IMR-90 (cell line): ENCODE data around the gene JAKMIP3. TPM values are rescaled to one million over a fixed set of nuclear protein-coding genes. Genes with fewer than 3 reads are reported as not detected.
A peak's percentile ranks its signal among the peaks of the same experiment; 100 is the strongest.

Experiments used
- ATAC-seq: fragments of 200-7000 bp; cut with Tn5 transposase; 2 replicates; pipeline ENCODE4 v1.9.1; 2020; ENCODE audit warnings: low read depth, mild to moderate bottlenecking, moderate library complexity
- BruUV-seq: library from RNA; stranded (reverse); fragments of 400-500 nt; replicated peaks from 2 replicates; lab custom pipeline; 2021; lab: Mats Ljungman, UMichigan
- CTCF ChIA-PET: fragments of 300-600 bp; formaldehyde crosslinking; extraction: SDS; loops from one replicate; lab custom pipeline; 2021; ENCODE audit warnings: antibody characterized with exemption; lab: Yijun Ruan, JAX
- POLR2A ChIA-PET: fragments of 300-600 bp; sonication (Branson Sonifier 250); formaldehyde crosslinking; loops from one replicate; lab custom pipeline; 2022; ENCODE audit warnings: antibody characterized with exemption; ENCODE audit not compliant: unreplicated experiment; lab: Charles Lee
- DNase-seq: peaks from one replicate; pipeline ENCODE4 v3.0.0; 2013
- H2AFZ ChIP-seq: replicated peaks from 2 replicates; pipeline ENCODE3; 2013; ENCODE audit warnings: low read length, mild to moderate bottlenecking; ENCODE audit not compliant: poor library complexity
- H2AK5ac ChIP-seq: 2 replicates; pipeline ENCODE4 v1.6.1; 2013; ENCODE audit warnings: low read depth, low read length, inconsistent platforms
- H2AK9ac ChIP-seq: replicated peaks from 2 replicates; pipeline ENCODE3; 2013; ENCODE audit warnings: mild to moderate bottlenecking, low read depth, low read length, moderate library complexity; ENCODE audit not compliant: poor library complexity
- H2BK120ac ChIP-seq: 2 replicates; pipeline ENCODE4 v1.6.1; 2013; ENCODE audit warnings: low read depth, low read length, inconsistent platforms
- H2BK15ac ChIP-seq: 3 replicates; pipeline ENCODE4 v1.6.1; 2013; ENCODE audit warnings: low read depth, low read length, inconsistent platforms
- H2BK20ac ChIP-seq: 2 replicates; pipeline ENCODE4 v1.6.1; 2013; ENCODE audit warnings: low read depth, mild to moderate bottlenecking, inconsistent platforms, low read length, moderate library complexity
- H2BK5ac ChIP-seq: 2 replicates; pipeline ENCODE4 v1.6.1; 2013; ENCODE audit warnings: mild to moderate bottlenecking, low read depth, low read length, inconsistent platforms; ENCODE audit not compliant: poor library complexity, severe bottlenecking
- H3K14ac ChIP-seq: replicated peaks from 2 replicates; pipeline ENCODE4 v1.6.1; 2013; ENCODE audit warnings: low read depth, low read length, inconsistent platforms
- H3K18ac ChIP-seq: 2 replicates; pipeline ENCODE4 v1.6.1; 2013; ENCODE audit warnings: low read depth, low read length, control low read depth
- H3K23ac ChIP-seq: 2 replicates; pipeline ENCODE4 v1.6.1; 2013; ENCODE audit warnings: low read depth, low read length, inconsistent platforms
- H3K27ac ChIP-seq: 2 replicates; pipeline ENCODE4 v1.5.1; 2013; ENCODE audit warnings: mild to moderate bottlenecking, control low read depth, low read length; ENCODE audit not compliant: insufficient read depth
- H3K27me3 ChIP-seq: 2 replicates; pipeline ENCODE4 v1.6.1; 2013; ENCODE audit warnings: low read length; ENCODE audit not compliant: control insufficient read depth, insufficient read depth
- H3K36me3 ChIP-seq: 2 replicates; pipeline ENCODE4 v1.6.1; 2013; ENCODE audit warnings: low read length, mixed read lengths; ENCODE audit not compliant: control insufficient read depth, insufficient read depth
- H3K4ac ChIP-seq: 2 replicates; pipeline ENCODE4 v1.6.1; 2013; ENCODE audit warnings: low read depth, low read length, inconsistent platforms
- H3K4me1 ChIP-seq: 2 replicates; pipeline ENCODE4 v1.6.1; 2013; ENCODE audit warnings: low read length, mixed read lengths; ENCODE audit not compliant: control insufficient read depth, insufficient read depth
- H3K4me2 ChIP-seq: 2 replicates; pipeline ENCODE4 v1.6.1; 2013; ENCODE audit warnings: low read depth, mild to moderate bottlenecking, control low read depth, low read length, moderate library complexity
- H3K4me3 ChIP-seq: 2 replicates; pipeline ENCODE4 v1.5.1; 2013; ENCODE audit warnings: low read depth, mild to moderate bottlenecking, control low read depth, low read length, moderate library complexity; ENCODE audit not compliant: insufficient read depth
- H3K56ac ChIP-seq: 2 replicates; pipeline ENCODE4 v1.6.1; 2013; ENCODE audit warnings: low read length, inconsistent platforms; ENCODE audit not compliant: insufficient read depth; ENCODE audit errors: extremely low read depth
- H3K79me1 ChIP-seq, 2 experiments: 2 replicates each; pipeline ENCODE4 v1.6.1; 2013; ENCODE audit warnings: low read length in 2 of 2, inconsistent platforms in 1 of 2, low read depth in 1 of 2
- H3K9ac ChIP-seq: 2 replicates; pipeline ENCODE4 v1.6.1; 2013; ENCODE audit warnings: low read depth, low read length, control low read depth
- H3K9me1 ChIP-seq: 2 replicates; pipeline ENCODE4 v1.6.1; 2013; ENCODE audit warnings: low read length, inconsistent platforms; ENCODE audit not compliant: insufficient read depth
- H3K9me3 ChIP-seq: 2 replicates; pipeline ENCODE4 v1.6.1; 2013; ENCODE audit warnings: low read length; ENCODE audit not compliant: control insufficient read depth, insufficient read depth
- H4K20me1 ChIP-seq: 2 replicates; pipeline ENCODE4 v1.6.1; 2013; ENCODE audit warnings: low read length, inconsistent platforms; ENCODE audit not compliant: insufficient read depth
- H4K5ac ChIP-seq: 2 replicates; pipeline ENCODE4 v1.6.1; 2013; ENCODE audit warnings: mild to moderate bottlenecking, low read depth, low read length, control low read depth
- H4K8ac ChIP-seq, 2 experiments: 2 replicates each; pipeline ENCODE4 v1.6.1; 2013; ENCODE audit warnings: low read depth in 2 of 2, low read length in 2 of 2, control low read depth in 1 of 2, inconsistent platforms in 1 of 2
- H4K91ac ChIP-seq: 2 replicates; pipeline ENCODE4 v1.6.1; 2013; ENCODE audit warnings: low read depth, low read length, inconsistent platforms; ENCODE audit not compliant: insufficient read depth
- FOS ChIP-seq: fragments of 150-350 bp; IDR thresholded peaks from 2 replicates; pipeline ENCODE4 v1.6.1; 2016; ENCODE audit warnings: low read depth, low read length
- MAFK ChIP-seq: IDR thresholded peaks from 2 replicates; pipeline ENCODE4 v1.6.1; 2012; ENCODE audit warnings: low read depth, low read length, improper control_type of control experiment
- POLR2A ChIP-seq: IDR thresholded peaks from 2 replicates; pipeline ENCODE4 v1.6.1; 2012; ENCODE audit warnings: mild to moderate bottlenecking, low read depth, low read length
- RCOR1 ChIP-seq: IDR thresholded peaks from 2 replicates; pipeline ENCODE4 v1.6.1; 2012; ENCODE audit warnings: mild to moderate bottlenecking, low read length, improper control_type of control experiment; ENCODE audit not compliant: insufficient replicate concordance
- RFX5 ChIP-seq: IDR thresholded peaks from 2 replicates; pipeline ENCODE4 v1.8.0; 2012; ENCODE audit warnings: low read depth, mild to moderate bottlenecking, low read length, moderate library complexity
- WGBS, 2 experiments: methylation state at CpG; one replicate each; pipeline versions ENCODE4 v1.1.5 to v1.1.7; 2013; ENCODE audit warnings: missing lambda C conversion rate in 2 of 2; ENCODE audit not compliant: insufficient read length in 1 of 2; ENCODE audit errors: extremely low coverage in 2 of 2; 5-methylcytosine and 5-hydroxymethylcytosine counted together
- dilution Hi-C: fragments of 300-500 bp; cut with HindIII; formaldehyde crosslinking; loops from one replicate; pipeline ENCODE4 v1.14.3; 2018; ENCODE audit warnings: low sequenced_read_pairs; ENCODE audit not compliant: unreplicated experiment
- in situ Hi-C: fragments of 300-500 bp; cut with MboI; formaldehyde crosslinking; loops from 3 replicates; pipeline ENCODE4 v1.14.3; 2019; ENCODE audit warnings: low sequenced_read_pairs, inconsistent platforms, mixed read lengths
- intact Hi-C: fragments of 100-400 bp; cut with micrococcal nuclease; formaldehyde crosslinking; loops from 2 replicates; pipeline ENCODE4 v1.10.0; 2022
- polyA plus RNA-seq, 3 experiments: library from polyadenylated mRNA; depleted of rRNA; stranded (reverse); fragments of >200 nt; gene quantifications; 2 replicates each; pipeline ENCODE4 v1.2.3, GENCODE V29; 2012; ENCODE audit warnings: low replicate concordance in 1 of 3
- total RNA-seq: library from RNA; depleted of rRNA; stranded (reverse); fragments of >200 nt; gene quantifications from 2 replicates; pipeline ENCODE4 v1.2.3, GENCODE V29; 2012
- TF ChIP-seq, protein P1 (sequence below): fragments of 150-350 bp; IDR thresholded peaks from 2 replicates; pipeline ENCODE4 v1.6.1; 2017; ENCODE audit warnings: mild to moderate bottlenecking, antibody characterized with exemption, low read length, low read depth

Gene JAKMIP3
- total and polyA plus RNA-seq, 2 of the 4 experiments (the other 2 are of a cell fraction): under 0.01 to 0.22 TPM

DNA sequence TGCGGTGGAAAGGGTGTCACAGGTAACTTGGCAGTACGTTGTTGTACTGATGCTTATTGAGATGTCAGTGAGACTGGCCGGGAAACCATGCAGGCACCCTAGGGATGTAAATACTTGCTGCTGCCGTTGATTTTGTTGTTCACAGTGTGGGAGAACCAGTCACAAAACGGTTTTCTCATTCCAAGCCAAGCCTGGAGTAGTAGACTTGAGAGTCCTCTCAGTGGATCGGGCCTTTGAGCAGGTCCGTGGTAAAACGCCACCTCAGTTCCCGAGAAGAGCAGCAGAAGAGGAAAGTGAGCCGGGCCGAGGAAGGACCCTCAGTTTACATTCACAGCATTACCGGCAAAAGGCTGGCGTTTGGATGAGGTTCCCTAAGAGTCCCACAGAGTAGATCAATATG, 1.1 kb downstream of the JAKMIP3 start:
- H3K9me3 ChIP-seq: no peaks in the 10 kb centered on the region
- ATAC-seq (no peak), DNase-seq (no peak)
- peaks cover 12% of the 10 kb centered on the region; the same call in 1 of the 2 replicates for H3K27me3 ChIP-seq
- H2AFZ ChIP-seq: peak overlapping the region; percentile 27
- dilution Hi-C loops (no loop called here), in situ Hi-C loops (no loop called here), intact Hi-C loops (loop anchor here (5.0 kb wide), 1 partner anchor 85 kb away; the partner anchor contains the start of gene BNIP3)
- H3K4me2 ChIP-seq: no peak overlapping the region
- H3K4me1 ChIP-seq: peaks cover 6% of the 10 kb centered on the region; the same call in 1 of the 2 replicates
- H3K14ac ChIP-seq: no peak overlapping the region; the same call in 1 of the 2 replicates
- BruUV-seq: no TSS peak
- no peaks in the 10 kb centered on the region for H3K79me1 ChIP-seq
- H4K91ac ChIP-seq: no peak overlapping the region; the same call in 1 of the 2 replicates
- H3K18ac ChIP-seq: no peak overlapping the region
- H3K23ac ChIP-seq: no peak overlapping the region
- no peak overlapping the region for H2BK20ac ChIP-seq
- no peak overlapping the region for H2AK9ac ChIP-seq
- 0 out of 2 replicates have a peak overlapping the region, but pooled peaks have one; percentile 41 for H2BK120ac ChIP-seq
- no peak overlapping the region for H3K4me3 ChIP-seq
- no peak overlapping the region for H2BK15ac ChIP-seq
- no peaks in the 10 kb centered on the region for H3K36me3 ChIP-seq
- WGBS, 2 experiments: 83% methylated on average over 6 of the region's 13 CpGs; no CpG with 5 or more reads in 1 of the 2 experiments
- ChIA-PET CTCF (interaction anchor here (1.0 kb wide), 1 partner anchor 15 kb away, joined by 3 read pairs; no protein-coding TSS in a partner anchor), POLR2A (no interaction called here)
- no peak overlapping the region for H2BK5ac ChIP-seq
- peak overlapping the region; percentile 40; the same call in 1 of the 2 replicates for H3K4ac ChIP-seq
- no peaks in the 10 kb centered on the region for H4K20me1 ChIP-seq
- no peak overlapping the region for H3K9ac ChIP-seq
- no peak for TF ChIP-seq POLR2A
- TF ChIP-seq RCOR1: no peak
- no peak for TF ChIP-seq MAFK
- TF ChIP-seq, protein P1, sequence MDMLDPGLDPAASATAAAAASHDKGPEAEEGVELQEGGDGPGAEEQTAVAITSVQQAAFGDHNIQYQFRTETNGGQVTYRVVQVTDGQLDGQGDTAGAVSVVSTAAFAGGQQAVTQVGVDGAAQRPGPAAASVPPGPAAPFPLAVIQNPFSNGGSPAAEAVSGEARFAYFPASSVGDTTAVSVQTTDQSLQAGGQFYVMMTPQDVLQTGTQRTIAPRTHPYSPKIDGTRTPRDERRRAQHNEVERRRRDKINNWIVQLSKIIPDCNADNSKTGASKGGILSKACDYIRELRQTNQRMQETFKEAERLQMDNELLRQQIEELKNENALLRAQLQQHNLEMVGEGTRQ: no peak
- TF ChIP-seq FOS: no peak
- no peak for TF ChIP-seq RFX5
- H4K8ac ChIP-seq: peak overlapping the region in 1 of 2 experiments; percentile 31; a peak in 1 of 4 replicates
- H3K9me1 ChIP-seq: peaks cover 5% of the 10 kb centered on the region; the same call in 1 of the 2 replicates
- H3K27ac ChIP-seq: no peak overlapping the region
- H4K5ac ChIP-seq: no peak overlapping the region
- H2AK5ac ChIP-seq: peak overlapping the region; percentile 43; the same call in 1 of the 2 replicates
- no peak overlapping the region for H3K56ac ChIP-seq
